B cell (primary cell): ENCODE data around the gene MAD1L1.

ENCODE experiments used
- CTCF ChIP-seq: fragments of 200-600 bp; IDR thresholded peaks from one replicate; pipeline ENCODE4 v1.8.0; 2022; ENCODE audit warnings: antibody characterized with exemption, mild to moderate bottlenecking
- EZH2 ChIP-seq: IDR thresholded peaks from 2 replicates; pipeline ENCODE4 v1.6.1; 2012; ENCODE audit warnings: borderline replicate concordance, low read depth, mild to moderate bottlenecking, moderate library complexity, low read length; ENCODE audit not compliant: insufficient read depth, poor library complexity, severe bottlenecking

- TF ChIP-seq CTCF (no peak), EZH2 (no peak)
Observed at GRCh38 chr7:2182461-2182860, 50.3 kb downstream of the MAD1L1 start.
